Stimulated activated naive CD4-positive, alpha-beta T cell (primary cell): ENCODE data around the gene MARCHF10.

Experiments
- DNase-seq, 6 experiments: peaks; one replicate each; lab custom pipeline; 2025; lab: John Stamatoyannopoulos, UW

The MARCHF10 gene

DNA sequence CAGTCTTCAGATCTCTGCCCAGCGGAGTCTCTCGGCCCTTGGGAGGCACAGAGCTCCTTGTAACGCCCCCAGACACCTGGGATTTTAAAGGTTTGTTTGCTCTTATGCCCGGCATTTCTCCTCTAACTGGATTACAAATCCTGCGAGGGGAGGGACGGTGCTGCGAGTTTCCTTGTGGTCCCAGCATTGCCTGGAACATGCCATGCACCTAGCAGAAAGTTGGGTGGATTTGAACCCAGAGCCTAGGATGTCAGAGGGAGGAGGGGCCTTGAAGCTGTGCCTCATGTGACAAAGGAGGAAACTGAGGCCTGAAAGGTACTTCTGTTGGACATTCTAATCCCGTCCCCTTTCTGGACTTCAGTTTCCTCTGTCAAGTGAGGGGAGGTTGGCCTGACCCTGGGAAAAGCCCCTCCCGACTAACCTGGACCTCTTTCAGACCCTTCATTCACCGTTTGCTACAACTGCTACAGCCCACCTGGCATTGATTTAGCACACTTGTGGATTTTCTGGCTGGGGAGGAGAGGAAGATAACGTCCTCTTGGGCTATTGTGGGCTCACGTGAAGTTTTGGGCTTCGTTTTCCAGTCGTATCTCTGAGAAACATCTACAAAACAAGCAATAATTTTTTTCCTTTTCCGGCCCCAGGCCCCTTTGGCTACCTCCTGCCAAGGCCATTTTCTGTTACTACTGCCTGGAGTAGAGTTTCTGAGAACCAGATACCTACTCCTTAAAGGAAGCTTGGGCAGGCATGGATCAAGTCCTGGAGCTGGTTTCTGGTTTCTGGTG, 149.8 kb downstream of the MARCHF10 start:
- no peak for DNase-seq

DNA sequence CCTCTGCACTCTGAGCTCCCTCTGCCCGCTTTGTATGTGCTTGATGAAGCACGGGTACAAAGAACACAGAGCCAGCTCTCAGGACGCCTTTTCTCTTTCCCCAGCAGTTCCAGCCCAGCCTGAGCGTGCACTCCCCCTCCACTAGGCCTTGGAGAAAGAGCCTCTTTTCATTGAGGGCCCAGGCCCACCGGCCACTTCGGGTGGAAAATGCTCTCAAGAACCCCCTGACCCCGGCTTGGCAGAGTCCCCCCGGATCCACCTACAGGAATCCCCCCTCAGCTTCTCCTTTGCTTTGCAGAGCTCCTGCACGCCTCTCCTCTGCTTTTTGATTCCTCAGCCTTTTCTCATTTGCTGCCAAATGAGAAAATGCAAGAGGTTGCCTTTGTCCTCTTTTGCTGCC, 150.4 kb downstream of the MARCHF10 start:
- DNase-seq = no peak

DNA sequence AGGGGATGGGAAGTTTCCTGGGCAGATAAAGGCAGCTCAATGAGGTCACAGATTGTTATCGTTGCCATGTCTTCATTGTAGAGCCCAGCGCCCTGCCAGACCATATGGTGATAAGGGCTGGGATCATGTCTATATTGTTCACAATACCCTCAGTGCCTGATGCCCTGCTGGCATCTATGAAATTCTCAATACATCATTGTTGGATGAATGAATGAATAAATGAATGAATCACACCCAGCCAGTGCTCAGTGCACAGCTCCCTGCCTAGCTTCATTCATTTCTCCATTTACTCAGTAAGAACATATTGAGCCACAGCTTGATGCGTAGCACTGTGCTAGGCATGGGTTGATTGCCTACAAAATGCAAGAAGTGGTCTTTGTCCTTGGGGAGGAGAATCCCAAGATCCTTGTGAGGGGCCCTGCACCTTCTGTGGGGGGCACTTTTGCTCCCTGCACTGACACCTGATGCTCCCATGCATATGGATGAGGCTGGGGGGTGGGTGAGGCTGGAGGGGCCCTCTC, 150.9 kb downstream of the MARCHF10 start:
- no peak for DNase-seq

DNA sequence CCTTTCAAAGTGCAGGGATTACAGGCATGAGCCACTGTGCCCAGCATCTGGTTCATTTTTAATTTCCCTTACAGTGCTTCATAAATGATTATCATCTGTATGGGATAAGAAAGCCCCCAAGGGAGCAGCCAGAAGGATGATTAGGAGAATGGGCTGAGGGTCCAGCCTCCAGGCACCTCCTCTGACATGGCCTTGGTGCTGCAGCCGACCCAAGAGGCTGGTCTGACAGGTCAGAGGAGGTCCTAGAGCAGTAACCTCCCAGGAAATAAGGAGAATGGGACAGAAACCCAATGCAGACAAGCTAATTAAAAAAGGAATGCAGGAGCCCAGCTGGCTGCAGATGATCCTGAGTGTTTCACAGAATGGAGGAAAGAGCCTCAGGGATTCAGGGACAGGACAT, 151.7 kb downstream of the MARCHF10 start:
- no peak for DNase-seq

DNA sequence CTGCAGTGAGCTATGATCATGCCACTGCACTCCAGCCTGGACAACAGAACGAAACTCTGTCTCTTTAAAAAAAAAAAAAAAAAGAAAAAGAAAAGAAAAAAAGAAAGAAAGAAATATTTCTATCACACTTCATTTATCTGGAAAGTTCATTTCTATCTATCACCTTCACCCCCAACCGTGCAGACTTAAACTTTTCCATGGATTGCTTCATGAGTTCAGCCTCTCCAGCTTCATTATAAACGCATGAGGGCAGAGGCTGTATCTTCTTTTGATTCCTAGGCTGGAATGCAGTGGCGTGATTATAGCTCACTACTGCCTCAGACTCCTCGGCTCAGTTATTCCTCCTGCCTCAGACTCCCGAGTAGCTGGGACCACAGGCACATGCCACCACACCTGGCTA, 152.5 kb downstream of the MARCHF10 start:
- DNase-seq = no peak

DNA sequence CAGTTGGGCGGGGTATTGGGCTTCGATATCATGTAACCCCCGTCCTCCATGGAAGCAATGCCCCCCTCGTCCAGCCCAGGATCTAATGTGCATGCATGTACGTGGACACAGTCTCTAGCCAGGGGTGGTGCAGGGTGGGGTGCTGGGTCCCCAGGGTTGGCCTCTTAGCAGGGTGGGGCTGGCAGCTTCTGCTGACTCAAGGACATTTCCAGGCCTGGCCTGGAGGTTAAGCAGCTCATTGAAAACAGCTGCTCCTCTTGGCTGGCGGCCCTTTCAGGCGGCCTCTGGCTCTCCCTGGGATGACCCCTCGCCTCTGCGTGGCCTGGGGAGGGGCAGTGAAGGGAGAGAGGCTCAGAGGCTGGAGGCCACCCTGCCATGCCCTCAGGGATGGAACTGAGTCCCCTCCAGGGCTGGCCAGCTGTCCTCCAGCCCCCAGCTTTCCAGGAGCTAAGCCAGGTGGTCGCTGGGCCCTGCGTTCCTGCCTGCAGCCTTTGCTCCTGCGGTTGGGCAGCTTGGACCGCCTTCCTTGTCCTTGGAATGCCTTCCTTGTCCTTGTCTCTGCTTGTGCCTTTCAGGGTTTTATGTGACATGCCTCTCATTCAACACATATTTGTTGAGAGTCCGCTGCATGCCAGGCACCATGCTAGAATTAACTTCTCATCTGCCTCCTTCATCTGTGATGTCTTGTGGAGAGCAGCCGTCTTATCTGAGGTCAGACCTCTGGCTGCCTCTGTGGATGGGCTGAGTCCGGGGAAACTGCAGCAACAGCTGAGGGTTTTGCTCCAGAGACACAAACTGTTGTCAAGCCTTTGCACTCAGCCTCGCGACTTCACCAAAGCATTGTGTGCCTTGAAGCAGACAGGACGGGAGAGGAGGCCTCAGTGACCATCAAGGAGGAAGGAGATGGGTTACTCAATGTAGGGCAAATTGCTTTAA, 154.0 kb downstream of the MARCHF10 start:
- DNase-seq = no peak

DNA sequence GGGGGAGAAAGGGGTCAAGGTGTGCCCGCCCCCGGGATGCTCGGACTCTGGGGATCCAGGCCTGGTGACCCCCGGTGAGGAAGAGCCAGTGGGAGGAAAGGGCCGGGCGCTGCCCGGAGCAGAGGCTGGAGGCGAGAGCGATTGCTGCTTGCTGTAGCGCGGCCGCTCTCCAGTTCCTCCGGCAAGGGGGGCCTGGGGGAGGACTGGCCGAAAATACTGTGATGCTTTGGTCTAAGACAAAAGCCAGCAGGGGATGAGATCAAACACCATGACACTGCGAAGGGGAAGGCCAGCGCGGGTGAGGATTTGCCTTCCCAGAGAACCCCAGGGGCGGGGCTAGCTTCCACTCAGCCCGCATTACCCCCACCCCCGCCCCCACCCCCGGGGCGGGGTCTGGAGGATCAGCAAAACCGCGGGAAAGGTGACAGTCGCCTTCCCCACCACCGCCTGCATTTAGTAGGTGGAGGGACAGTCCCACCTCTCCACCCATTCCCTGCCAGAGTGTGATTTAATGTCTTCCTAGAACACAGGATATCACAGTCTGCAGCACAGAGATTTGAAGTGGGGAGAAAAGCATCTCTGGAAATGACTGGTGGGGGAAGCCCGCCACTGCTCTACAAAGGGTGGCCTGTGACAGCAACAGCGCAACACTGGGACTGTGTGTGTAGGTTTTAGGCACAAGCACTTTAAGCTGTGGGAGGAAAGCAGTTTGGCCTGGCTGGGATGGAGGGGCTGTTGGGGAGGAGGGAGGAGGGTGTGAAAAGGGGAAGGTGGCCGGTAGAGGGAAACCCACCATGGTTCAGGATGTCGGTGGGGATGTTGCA, 154.9 kb downstream of the MARCHF10 start:
- peak in 5 of 6 experiments; percentile 19 to 41 (median 28) for DNase-seq

DNA sequence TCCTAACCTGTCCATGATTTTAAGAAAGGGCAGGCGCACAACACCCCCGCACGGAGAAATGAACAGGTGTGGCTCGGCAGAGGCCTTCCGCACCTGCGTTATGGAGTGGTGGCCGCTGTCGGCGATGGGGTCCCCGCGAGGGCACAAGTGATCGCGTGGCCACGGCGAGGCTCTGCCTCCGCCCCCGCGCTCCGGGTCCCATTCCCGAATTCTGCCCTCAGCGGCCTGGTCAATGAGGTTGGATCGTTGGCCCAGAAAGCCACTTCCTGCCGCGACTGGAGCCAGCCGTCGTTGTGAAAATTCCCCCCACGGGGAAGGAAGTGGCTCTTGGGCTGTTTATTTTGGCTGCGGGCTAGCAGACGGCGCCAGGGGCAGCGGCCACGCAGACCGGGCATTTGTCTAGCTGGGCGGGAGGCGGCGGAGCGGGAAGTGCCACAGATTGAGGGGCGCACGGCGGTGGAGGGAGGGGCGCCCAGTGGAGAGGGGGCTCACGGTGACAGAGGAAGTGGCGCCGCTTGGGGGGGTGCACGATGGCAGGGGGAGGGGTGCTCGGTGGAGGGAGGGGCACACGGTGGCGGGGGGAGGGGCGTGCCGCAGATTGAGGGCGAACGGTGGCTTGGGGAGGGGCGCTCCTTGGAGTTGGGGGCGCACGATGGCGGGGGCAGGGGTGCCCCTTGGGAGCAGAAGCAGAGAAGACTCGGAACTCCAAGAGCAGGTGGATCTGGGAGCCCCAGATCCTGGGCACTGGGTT, 155.7 kb downstream of the MARCHF10 start:
- DNase-seq = peak in 3 of 6 experiments; percentile 12 to 55 (median 13)
